DND-41 (cell line): Measurements from ENCODE around the gene EBI3.

Experiments used
- CTCF ChIP-seq: IDR thresholded peaks from 2 replicates; pipeline ENCODE4 v1.5.1; 2012; ENCODE audit warnings: borderline replicate concordance, low read length, moderate library complexity, mild to moderate bottlenecking; ENCODE audit not compliant: poor library complexity, severe bottlenecking; ENCODE audit errors: extremely low read depth
- EZH2 ChIP-seq: IDR thresholded peaks from 3 replicates; pipeline ENCODE4 v1.6.1; 2012; ENCODE audit warnings: borderline replicate concordance, low read depth, mild to moderate bottlenecking, moderate library complexity, low read length, inconsistent platforms; ENCODE audit not compliant: severe bottlenecking

- TF ChIP-seq CTCF (no peak), EZH2 (no peak)
These were observed 48.2 kb upstream of the EBI3 start for GRCh38 chr19:4181053-4181508.
